Left renal cortex interstitium (tissue), 4 donors: Measurements from ENCODE around the gene ZNF567. TPM values are rescaled to one million over a fixed set of nuclear protein-coding genes. Genes with fewer than 3 reads are reported as not detected.
A peak's percentile ranks its signal among the peaks of the same experiment; 100 is the strongest.
"Not testable (repeated sequence)": the region's sequence is repeated elsewhere in the genome, so short reads cannot be mapped to it uniquely, and the experiment has no call there.

Source experiments
- DNase-seq, 4 donors: peaks; one replicate each; pipeline ENCODE4 v3.0.0-alpha.2; 2013; ENCODE audit warnings: low read depth in 4 of 4, low spot score in 2 of 4, missing footprints in 1 of 4
- polyA plus RNA-seq, 4 donors: library from polyadenylated mRNA; unstranded; fragments of 120-200 nt; gene quantifications; one replicate each; pipeline ENCODE4 v1.2.1, GENCODE V29; 2013; ENCODE audit not compliant: insufficient read length in 4 of 4

The ZNF567 gene
- polyA plus RNA-seq: 10 to 100 TPM; 11.8 to 14.4 (median 13.3) TPM

GRCh38 chr19:36687214-36688056 is at the start of gene ZNF567:
Gene ZNF567, plus strand, starts transcription at chr19:36687612. Its CDS starts 7,256 bp downstream, at chr19:36694868.
- peak; percentile 77 to 92 (median 88) for DNase-seq

DNA sequence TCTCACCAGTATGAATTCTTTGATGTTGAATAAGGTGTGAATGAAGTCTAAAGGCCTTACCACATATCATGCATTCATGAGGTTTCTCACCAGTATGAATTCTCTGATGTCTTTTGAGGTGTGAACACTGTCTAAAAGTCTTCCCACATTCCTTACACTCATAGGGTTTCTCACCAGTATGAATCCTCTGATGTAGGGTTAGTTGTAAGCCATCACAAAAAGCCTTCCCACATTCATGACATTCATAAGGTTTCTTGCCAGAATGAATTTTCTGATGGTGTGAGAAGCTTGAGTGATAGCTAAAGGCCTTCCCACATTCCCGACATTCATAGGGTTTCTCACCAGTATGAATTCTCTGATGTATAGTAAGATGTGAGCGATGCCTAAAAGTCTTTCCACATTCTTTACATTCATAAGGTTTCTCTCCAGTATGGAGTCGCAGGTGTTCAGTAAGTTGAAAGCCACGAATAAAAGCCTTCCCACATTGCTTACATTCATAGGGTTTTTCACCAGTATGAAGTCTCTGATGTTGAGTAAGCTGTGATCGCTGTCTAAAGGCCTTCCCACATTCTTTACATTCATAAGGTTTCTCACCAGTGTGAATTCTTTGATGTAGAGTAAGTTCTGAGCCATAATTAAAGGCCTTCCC is 48.4 kb upstream of the ZNF567 start:
- no peak for DNase-seq

GRCh38 chr19:36646746-36647145 is 40.7 kb upstream of the ZNF567 start:
- DNase-seq: no peak

- DNase-seq: no peak
These were observed 34.5 kb upstream of the ZNF567 start for GRCh38 chr19:36652958-36653357.

DNA sequence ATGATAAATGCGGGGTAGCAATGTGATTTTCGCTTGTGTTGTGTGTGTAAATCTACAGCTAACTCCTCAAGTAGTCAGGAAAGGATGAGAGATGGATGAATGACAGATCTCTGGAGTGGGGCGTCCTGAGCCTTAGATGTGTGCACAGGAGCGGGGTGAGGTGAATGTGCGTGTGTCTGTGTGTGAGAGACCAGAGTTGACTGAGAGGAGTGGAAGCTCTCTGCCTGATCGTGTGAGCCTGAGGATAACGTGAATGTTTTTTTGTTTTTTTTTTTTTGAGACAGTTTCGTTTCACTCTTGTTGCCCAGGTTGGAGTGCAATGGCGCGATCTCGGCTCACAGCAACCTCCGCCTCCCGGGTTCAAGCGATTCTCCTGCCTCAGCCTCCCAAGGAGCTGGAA is 21.6 kb upstream of the ZNF567 start:
- DNase-seq: no peak

GRCh38 chr19:36668646-36669045 is 18.8 kb upstream of the ZNF567 start:
- no peak for DNase-seq

- no peak for DNase-seq
These were observed 15.0 kb upstream of the ZNF567 start for GRCh38 chr19:36672368-36672767.

GRCh38 chr19:36674201-36674600 is 13.2 kb upstream of the ZNF567 start:
- DNase-seq: no peak

- no peak for DNase-seq
These were observed 8.0 kb upstream of the ZNF567 start for GRCh38 chr19:36679455-36679854.

DNA sequence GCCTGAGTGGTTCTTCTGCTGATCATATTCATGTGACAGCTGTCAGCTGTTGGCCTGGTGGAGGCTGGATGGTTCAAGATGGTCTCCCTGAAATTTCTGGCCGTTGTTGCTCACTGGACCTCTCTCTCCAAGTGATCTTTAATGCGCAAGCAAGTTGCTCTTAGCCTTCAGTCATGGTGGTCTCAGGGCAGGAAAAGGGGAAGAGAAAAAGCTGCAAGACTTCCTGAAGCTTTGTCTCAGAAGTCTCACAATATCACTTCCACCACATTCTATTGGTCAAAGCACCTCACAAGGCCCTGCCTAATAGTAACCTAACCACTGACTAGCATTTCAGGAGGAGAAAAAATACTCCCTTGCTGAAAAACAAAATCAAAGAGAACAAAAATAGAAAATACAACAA is 1.6 kb upstream of the ZNF567 start:
- DNase-seq: no peak

GRCh38 chr19:36686365-36687213 is 823 bp upstream of the ZNF567 start:
- DNase-seq: peak in 2 of 4 donors; percentile 2 to 9

GRCh38 chr19:36688058-36688457 is 646 bp downstream of the ZNF567 start:
- no peak for DNase-seq

GRCh38 chr19:36707134-36707533 is 19.7 kb downstream of the ZNF567 start:
- no peak for DNase-seq

DNA sequence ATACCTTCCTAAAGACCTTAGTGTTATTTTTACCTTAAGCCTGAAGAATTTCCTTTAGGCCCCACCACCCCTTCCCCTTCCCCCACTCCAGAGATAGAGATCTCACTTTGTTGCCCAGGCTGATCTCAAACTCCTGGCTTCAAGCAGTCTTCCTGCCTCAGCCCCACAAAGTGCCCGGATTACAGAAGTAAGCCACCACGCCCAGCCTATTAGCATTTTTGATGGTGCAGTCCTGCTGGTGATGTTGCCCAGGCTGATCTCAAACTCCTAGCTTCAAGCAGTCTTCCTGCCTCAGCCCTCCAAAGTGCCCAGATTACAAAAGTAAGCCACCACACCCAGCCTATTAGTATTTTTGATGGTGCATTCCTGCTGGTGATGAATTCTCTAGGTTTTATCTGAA is 22.0 kb downstream of the ZNF567 start:
- DNase-seq: no peak

- no peak for DNase-seq
These were observed 32.5 kb downstream of the ZNF567 start for GRCh38 chr19:36719687-36720556.

- not testable (repeated sequence) for DNase-seq
These were observed 48.8 kb downstream of the ZNF567 start for GRCh38 chr19:36736166-36736565.

- DNase-seq: no peak
These were observed 58.5 kb downstream of the ZNF567 start for GRCh38 chr19:36745870-36746269.

GRCh38 chr19:36747750-36748149 is 60.3 kb downstream of the ZNF567 start:
- DNase-seq: no peak

DNA sequence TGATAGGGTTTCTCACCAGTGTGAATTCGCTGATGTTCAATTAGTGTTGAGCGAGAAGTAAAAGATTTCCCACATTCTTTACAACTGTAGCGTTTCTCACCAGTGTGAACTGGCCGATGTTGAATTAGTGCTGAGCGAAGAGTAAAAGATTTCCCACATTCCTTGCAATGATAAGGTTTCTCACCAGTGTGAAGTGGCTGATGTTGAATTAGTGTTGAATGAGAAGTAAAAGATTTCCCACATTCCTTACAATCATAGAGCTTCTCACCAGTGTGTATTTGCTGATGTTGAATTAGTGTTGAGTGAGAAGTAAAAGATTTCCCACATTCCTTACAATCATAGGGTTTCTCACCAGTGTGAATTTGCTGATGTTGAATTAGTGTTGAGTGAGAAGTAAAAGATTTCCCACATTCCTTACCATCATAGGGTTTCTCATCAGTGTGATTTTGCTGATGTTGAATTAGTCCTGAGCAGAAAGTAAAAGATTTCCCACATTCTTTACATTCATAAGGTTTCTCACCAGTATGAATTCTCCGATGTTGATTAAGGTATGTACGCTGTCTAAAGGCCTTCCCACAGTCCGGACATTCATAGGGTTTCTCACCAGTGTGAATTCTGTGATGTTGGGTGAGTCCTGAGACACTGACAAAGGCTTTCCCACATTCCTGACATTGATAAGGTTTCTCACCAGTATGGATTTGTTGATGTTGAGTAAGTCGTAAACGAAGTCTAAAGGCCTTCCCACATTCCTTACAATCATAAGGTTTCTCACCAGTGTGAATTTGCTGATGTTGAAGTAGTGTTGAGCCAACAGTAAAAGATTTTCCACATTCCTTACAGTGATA is 61.2 kb downstream of the ZNF567 start:
- DNase-seq: no peak
